CD14-positive monocyte (primary cell): ENCODE data around the gene TICAM1. TPM values are rescaled to one million over a fixed set of nuclear protein-coding genes. Genes with fewer than 3 reads are reported as not detected.
A peak's percentile ranks its signal among the peaks of the same experiment; 100 is the strongest.
"Not testable (repeated sequence)": the region's sequence is repeated elsewhere in the genome, so short reads cannot be mapped to it uniquely, and the experiment has no call there.

Experiments used
- DNase-seq, 3 donors: peaks; one replicate each; pipeline ENCODE4 v3.0.0-alpha.2; 2011 to 2022
- H2AFZ ChIP-seq: 2 replicates; pipeline ENCODE4 v1.6.0; 2012; ENCODE audit warnings: mild to moderate bottlenecking, low read depth, low read length, inconsistent platforms; ENCODE audit not compliant: insufficient read depth, poor library complexity, severe bottlenecking
- H3K27ac ChIP-seq, 2 donors: 1 replicate in 1 of 2; 2 replicates in 1 of 2; pipeline ENCODE4 v1.5.1; 2012 to 2013; ENCODE audit warnings: low read length in 2 of 2, control low read depth in 1 of 2, inconsistent platforms in 1 of 2, low read depth in 1 of 2, mild to moderate bottlenecking in 1 of 2
- H3K27me3 ChIP-seq, 2 donors: one replicate each; pipeline versions ENCODE4 v1.6.0 to v1.6.1; 2011 to 2013; ENCODE audit warnings: low read length in 2 of 2; ENCODE audit not compliant: control insufficient read depth in 2 of 2, insufficient read depth in 2 of 2
- H3K36me3 ChIP-seq, 2 donors: replicated peaks in 1 of 2; 1 replicate in 1 of 2; 2 replicates in 1 of 2; pipeline versions ENCODE4 v1.5.1 to v1.6.1; 2012 to 2013; ENCODE audit warnings: low read length in 2 of 2, control low read depth in 1 of 2, inconsistent platforms in 1 of 2, mild to moderate bottlenecking in 1 of 2; ENCODE audit not compliant: insufficient read depth in 2 of 2, control insufficient read depth in 1 of 2
- H3K4me1 ChIP-seq, 2 donors: 1 replicate in 1 of 2; 2 replicates in 1 of 2; pipeline versions ENCODE4 v1.5.1 to v1.6.1; 2012 to 2013; ENCODE audit warnings: low read length in 2 of 2, control low read depth in 1 of 2, inconsistent platforms in 1 of 2, mild to moderate bottlenecking in 1 of 2, moderate library complexity in 1 of 2; ENCODE audit not compliant: insufficient read depth in 2 of 2, control insufficient read depth in 1 of 2
- H3K4me2 ChIP-seq: replicated peaks from 2 replicates; pipeline ENCODE3; 2012; ENCODE audit warnings: low read length, moderate library complexity, mild to moderate bottlenecking; ENCODE audit not compliant: poor library complexity, severe bottlenecking; ENCODE audit errors: extremely low read depth
- H3K4me3 ChIP-seq, 3 experiments: fragments of 200-600 bp in 1 of 3; sonication (generic) in 1 of 3; replicated peaks in 1 of 3; 1 replicate in 2 of 3; 2 replicates in 1 of 3; pipeline ENCODE4 v1.5.1; 2011 to 2013; ENCODE audit warnings: low read length in 3 of 3, mild to moderate bottlenecking in 3 of 3, control low read depth in 2 of 3, low read depth in 2 of 3, inconsistent platforms in 1 of 3, moderate library complexity in 1 of 3
- H3K79me2 ChIP-seq: 2 replicates; pipeline ENCODE4 v1.6.0; 2012; ENCODE audit warnings: mild to moderate bottlenecking, control low read depth, inconsistent platforms, low read length, moderate library complexity; ENCODE audit not compliant: insufficient read depth
- H3K9ac ChIP-seq: 2 replicates; pipeline ENCODE4 v1.6.0; 2017; ENCODE audit warnings: low read length, mild to moderate bottlenecking; ENCODE audit not compliant: insufficient read depth, poor library complexity, severe bottlenecking
- H3K9me3 ChIP-seq, 2 donors: replicated peaks in 1 of 2; 1 replicate in 1 of 2; 2 replicates in 1 of 2; pipeline versions ENCODE4 v1.5.1 to v1.6.1; 2012 to 2013; ENCODE audit warnings: low read length in 2 of 2, control low read depth in 1 of 2; ENCODE audit not compliant: control insufficient read depth in 1 of 2, insufficient read depth in 1 of 2
- H4K20me1 ChIP-seq: 2 replicates; pipeline ENCODE4 v1.6.0; 2012; ENCODE audit warnings: mild to moderate bottlenecking, low read length, control low read depth, moderate library complexity; ENCODE audit not compliant: insufficient read depth
- H3K27ac Mint-ChIP-seq, 7 donors: one replicate each; pipeline ENCODE4 v1.8.0; 2020; ENCODE audit warnings: mild to moderate bottlenecking in 7 of 7, mixed read lengths in 7 of 7, moderate library complexity in 6 of 7, inconsistent platforms in 2 of 7
- H3K27me3 Mint-ChIP-seq, 3 donors: one replicate each; pipeline ENCODE4 v1.8.0; 2021 to 2022; ENCODE audit warnings: low read depth in 3 of 3, mild to moderate bottlenecking in 3 of 3, mixed read lengths in 3 of 3, moderate library complexity in 3 of 3, inconsistent platforms in 1 of 3
- H3K36me3 Mint-ChIP-seq, 2 donors: one replicate each; pipeline ENCODE4 v1.8.0; 2020; ENCODE audit warnings: mixed read lengths in 2 of 2, inconsistent platforms in 1 of 2, mild to moderate bottlenecking in 1 of 2
- H3K4me1 Mint-ChIP-seq: one replicate; pipeline ENCODE4 v1.8.0; 2020; ENCODE audit warnings: mild to moderate bottlenecking, mixed read lengths
- H3K4me3 Mint-ChIP-seq, 2 donors: one replicate each; pipeline ENCODE4 v1.8.0; 2020; ENCODE audit warnings: mild to moderate bottlenecking in 2 of 2, mixed read lengths in 2 of 2, moderate library complexity in 1 of 2
- H3K9me3 Mint-ChIP-seq, 7 donors: one replicate each; pipeline ENCODE4 v1.8.0; 2020 to 2022; ENCODE audit warnings: mixed read lengths in 7 of 7, mild to moderate bottlenecking in 6 of 7, moderate library complexity in 6 of 7, inconsistent platforms in 2 of 7
- CTCF ChIP-seq: fragments of 200-600 bp; IDR thresholded peaks from one replicate; pipeline ENCODE4 v1.8.0; 2022; ENCODE audit warnings: antibody characterized with exemption, mild to moderate bottlenecking
- WGBS: methylation state at CpG from one replicate; pipeline ENCODE4 v1.1.5; 2013; ENCODE audit warnings: missing lambda C conversion rate; ENCODE audit not compliant: insufficient coverage; 5-methylcytosine and 5-hydroxymethylcytosine counted together
- intact Hi-C, 2 donors: fragments of 100-400 bp; cut with micrococcal nuclease; formaldehyde crosslinking; loops; one replicate each; pipeline versions ENCODE4 v1.15.0 to v1.15.1; 2023
- polyA plus RNA-seq, 3 donors: library from polyadenylated mRNA; depleted of rRNA in 1 of 3; unstranded in 2 of 3; stranded (reverse) in 1 of 3; fragments of 300-500 nt in 2 of 3; fragments of >200 nt in 1 of 3; fragmentation: Illumina TruSeq in 2 of 3; gene quantifications; 1 replicate in 2 of 3; 2 replicates in 1 of 3; pipeline ENCODE4 v1.2.3, GENCODE V29; 2012 to 2021

TICAM1 gene
- polyA plus RNA-seq, 3 donors = 5.9 to 10.7 (median 9.2) TPM

- peaks cover 55 to 60% of the 10 kb centered on the region in 2 donors for H3K4me1 ChIP-seq
These were observed 25.1 kb downstream of the TICAM1 start for GRCh38 chr19:4806384-4806783.

GRCh38 chr19:4805140-4805539, 26.4 kb downstream of the TICAM1 start:
- H3K36me3 Mint-ChIP-seq, H3K9ac ChIP-seq, H2AFZ ChIP-seq, H3K4me3 Mint-ChIP-seq, H3K79me2 ChIP-seq, H3K27ac ChIP-seq, H3K9me3 ChIP-seq, H3K4me2 ChIP-seq, DNase-seq, H3K9me3 Mint-ChIP-seq, H3K4me3 ChIP-seq, H4K20me1 ChIP-seq, H3K27me3 Mint-ChIP-seq, H3K36me3 ChIP-seq, H3K27me3 ChIP-seq: not testable (repeated sequence)
- Mint-ChIP-seq H3K4me1 (peaks cover 40% of the 10 kb centered on the region), H3K27ac (peak overlapping the region in 1 of 7 donors; percentile 31)
- H3K4me1 ChIP-seq = peaks cover 42 to 47% of the 10 kb centered on the region in 2 donors
- intact Hi-C loops = loop anchor here (5.0 to 10.0 kb wide), 3 partner anchors 47 to 220 kb away; partner anchors contain the start of gene KDM4B (in 1 of the 2)
- WGBS = 100% methylated on average over 3 of the region's 6 CpGs

More at GRCh38 chr19:4806384-4806783, 25.1 kb downstream of the TICAM1 start:
- Histone ChIP-seq H4K20me1 (no peaks in the 10 kb centered on the region), H3K79me2 (no peaks in the 10 kb centered on the region), H3K9me3 (no peaks in the 10 kb centered on the region), H2AFZ (no peak overlapping the region), H3K4me2 (no peak overlapping the region), H3K27ac (peak overlapping the region; percentile 75 to 91), H3K36me3 (no peaks in the 10 kb centered on the region), H3K4me3 (no peak overlapping the region), H3K9ac (no peak overlapping the region), H3K27me3 (no peaks in the 10 kb centered on the region)
- WGBS = 95% methylated on average over 4 of the region's 6 CpGs
- Mint-ChIP-seq H3K36me3 (no peaks in the 10 kb centered on the region), H3K9me3 (peaks cover 0 to 4% (median 0%) of the 10 kb centered on the region in 7 donors), H3K4me1 (peaks cover 51% of the 10 kb centered on the region), H3K4me3 (no peak overlapping the region), H3K27me3 (no peaks in the 10 kb centered on the region), H3K27ac (peak overlapping the region; percentile 56 to 96 (median 87))
- no peak for TF ChIP-seq CTCF
- no peak for DNase-seq
- intact Hi-C loops = loop anchor here (5.0 to 10.0 kb wide), 3 partner anchors 46 to 218 kb away; partner anchors contain the start of gene KDM4B (in 1 of the 2)
